Smooth muscle cell (in vitro differentiated cells): Measurements from ENCODE around the gene TNKS1BP1. TPM values are rescaled to one million over a fixed set of nuclear protein-coding genes. Genes with fewer than 3 reads are reported as not detected.
"Not testable (repeated sequence)": the region's sequence is repeated elsewhere in the genome, so short reads cannot be mapped to it uniquely, and the experiment has no call there.

ENCODE experiments used
- DNase-seq: peaks from one replicate; lab custom pipeline; 2025; ENCODE audit not compliant: unreplicated experiment; lab: John Stamatoyannopoulos, UW
- H2AFZ ChIP-seq: fragments of 200-600 bp; sonication (generic); 2 replicates; pipeline ENCODE4 v1.6.0; 2016; ENCODE audit warnings: antibody characterized with exemption, low read depth, mild to moderate bottlenecking
- H3F3A ChIP-seq: fragments of 200-600 bp; sonication (generic); 2 replicates; pipeline ENCODE4 v1.6.0; 2017; ENCODE audit warnings: antibody characterized with exemption, low read depth
- H3K27ac ChIP-seq: fragments of 200-600 bp; sonication (generic); 2 replicates; pipeline ENCODE4 v1.5.1; 2016; ENCODE audit warnings: low read depth, mild to moderate bottlenecking
- H3K27me3 ChIP-seq: fragments of 200-600 bp; sonication (generic); 2 replicates; pipeline ENCODE4 v1.6.1; 2016; ENCODE audit warnings: low read depth, mild to moderate bottlenecking
- H3K36me3 ChIP-seq: fragments of 200-600 bp; sonication (generic); 2 replicates; pipeline ENCODE4 v1.5.1; 2016; ENCODE audit warnings: low read depth
- H3K4me1 ChIP-seq: fragments of 200-600 bp; sonication (generic); 2 replicates; pipeline ENCODE4 v1.5.1; 2016; ENCODE audit warnings: low read depth
- H3K4me2 ChIP-seq: fragments of 200-600 bp; sonication (generic); 2 replicates; pipeline ENCODE4 v1.6.0; 2016; ENCODE audit warnings: mild to moderate bottlenecking
- H3K4me3 ChIP-seq: fragments of 200-600 bp; sonication (generic); 2 replicates; pipeline ENCODE4 v1.5.1; 2016; ENCODE audit warnings: mild to moderate bottlenecking
- H3K79me2 ChIP-seq: fragments of 200-600 bp; sonication (generic); 2 replicates; pipeline ENCODE4 v1.6.0; 2016; ENCODE audit warnings: low read depth, mild to moderate bottlenecking
- H3K9ac ChIP-seq: fragments of 200-600 bp; sonication (generic); 2 replicates; pipeline ENCODE4 v1.6.0; 2016; ENCODE audit warnings: low read depth
- H3K9me3 ChIP-seq: fragments of 200-600 bp; sonication (generic); replicated peaks from 2 replicates; pipeline ENCODE4 v1.5.1; 2016; ENCODE audit warnings: low read depth
- H4K20me1 ChIP-seq: fragments of 200-600 bp; sonication (generic); 2 replicates; pipeline ENCODE4 v1.6.0; 2016; ENCODE audit warnings: low read depth
- WGBS: methylation state at CpG from one replicate; pipeline ENCODE4 v1.1.7; 2016; ENCODE audit warnings: low lambda C conversion rate; 5-methylcytosine and 5-hydroxymethylcytosine counted together
- polyA plus RNA-seq: library from polyadenylated mRNA; unstranded; fragments of >200 nt; fragmentation: Nextera tagmentation; extraction: Ambion mirVana; gene quantifications from 2 replicates; pipeline ENCODE4 v1.2.1, GENCODE V29; 2016
- total RNA-seq: library from RNA; depleted of rRNA; stranded (reverse); fragments of >200 nt; gene quantifications from 2 replicates; pipeline ENCODE4 v1.2.3, GENCODE V29; 2014
- TF ChIP-seq, protein P1 (sequence below): fragments of 200-600 bp; sonication (generic); IDR thresholded peaks from 2 replicates; pipeline ENCODE4 v1.5.1; 2017; ENCODE audit warnings: borderline replicate concordance, mild to moderate bottlenecking, antibody characterized with exemption; ENCODE audit not compliant: insufficient read depth, poor library complexity, severe bottlenecking

The TNKS1BP1 gene
- total and polyA plus RNA-seq, 2 experiments from 2014 or later = 46.3 to 86.3 TPM

DNA sequence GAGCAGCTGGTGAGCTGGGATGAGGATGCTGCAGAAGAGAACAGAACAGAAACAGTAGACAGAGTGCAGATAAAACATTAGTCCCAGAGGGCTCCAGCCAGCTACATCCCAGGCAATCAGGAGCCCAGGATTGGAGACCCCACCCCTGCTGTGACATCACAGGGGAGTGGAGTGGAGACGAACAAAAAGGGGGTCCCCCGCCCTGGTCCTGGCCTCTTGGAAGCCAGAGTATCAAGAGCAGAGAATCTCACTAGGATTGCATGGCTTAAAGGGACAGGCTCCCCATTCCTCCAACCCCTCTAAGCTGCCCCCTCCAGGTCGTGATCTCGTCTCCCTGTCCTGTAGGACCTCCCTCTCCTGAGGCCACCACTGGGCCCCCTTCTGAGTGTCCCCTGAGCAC is 13.4 kb upstream of the TNKS1BP1 start, which contains the start of gene P2RX3:
TSS of gene P2RX3 (plus strand) at position 211 of the 400 bp plus-strand sequence. CDS start 199 bp downstream, outside the sequence.
- Histone ChIP-seq H3K36me3 (no peaks in the 10 kb centered on the region), H3K27ac (no peak within 1 kb of the TSS), H3K4me3 (no peak within 1 kb of the TSS), H3K4me2 (no peak within 1 kb of the TSS), H3K4me1 (peaks cover 23% of the 10 kb centered on the region), H4K20me1 (no peaks in the 10 kb centered on the region), H3K79me2 (peaks cover 34% of the 10 kb centered on the region), H3F3A (no peaks in the 10 kb centered on the region), H3K9me3 (no peaks in the 10 kb centered on the region), H3K9ac (no peak within 1 kb of the TSS), H2AFZ (no peak within 1 kb of the TSS), H3K27me3 (no peaks in the 10 kb centered on the region)
- no peak for DNase-seq
- WGBS = 67% methylated on average over 4 of the region's 4 CpGs
- TF ChIP-seq, protein P1, sequence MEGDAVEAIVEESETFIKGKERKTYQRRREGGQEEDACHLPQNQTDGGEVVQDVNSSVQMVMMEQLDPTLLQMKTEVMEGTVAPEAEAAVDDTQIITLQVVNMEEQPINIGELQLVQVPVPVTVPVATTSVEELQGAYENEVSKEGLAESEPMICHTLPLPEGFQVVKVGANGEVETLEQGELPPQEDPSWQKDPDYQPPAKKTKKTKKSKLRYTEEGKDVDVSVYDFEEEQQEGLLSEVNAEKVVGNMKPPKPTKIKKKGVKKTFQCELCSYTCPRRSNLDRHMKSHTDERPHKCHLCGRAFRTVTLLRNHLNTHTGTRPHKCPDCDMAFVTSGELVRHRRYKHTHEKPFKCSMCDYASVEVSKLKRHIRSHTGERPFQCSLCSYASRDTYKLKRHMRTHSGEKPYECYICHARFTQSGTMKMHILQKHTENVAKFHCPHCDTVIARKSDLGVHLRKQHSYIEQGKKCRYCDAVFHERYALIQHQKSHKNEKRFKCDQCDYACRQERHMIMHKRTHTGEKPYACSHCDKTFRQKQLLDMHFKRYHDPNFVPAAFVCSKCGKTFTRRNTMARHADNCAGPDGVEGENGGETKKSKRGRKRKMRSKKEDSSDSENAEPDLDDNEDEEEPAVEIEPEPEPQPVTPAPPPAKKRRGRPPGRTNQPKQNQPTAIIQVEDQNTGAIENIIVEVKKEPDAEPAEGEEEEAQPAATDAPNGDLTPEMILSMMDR = no peak

DNA sequence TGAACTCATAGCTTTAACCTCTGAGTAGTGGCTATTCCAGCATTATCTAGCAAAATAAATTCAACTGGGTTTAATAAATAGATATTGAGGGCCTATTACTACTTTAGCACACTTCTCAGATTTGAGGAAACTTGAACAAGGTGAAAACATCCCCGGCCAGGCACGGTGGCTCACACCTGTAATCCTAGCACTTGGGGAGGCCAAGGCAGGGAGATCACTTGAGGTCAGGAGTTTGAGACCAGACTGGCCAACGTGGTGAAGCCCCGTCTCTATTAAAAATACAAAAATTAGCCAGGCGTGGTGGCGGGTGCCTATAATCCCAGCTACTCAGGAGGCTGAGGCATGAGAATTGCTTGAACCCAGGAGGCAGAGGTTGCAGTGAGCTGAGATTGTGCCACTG is 12.1 kb upstream of the TNKS1BP1 start:
- H3K4me3 ChIP-seq, H3K36me3 ChIP-seq, H3F3A ChIP-seq, H3K9me3 ChIP-seq, DNase-seq, H3K9ac ChIP-seq, H4K20me1 ChIP-seq, H3K27me3 ChIP-seq, H3K4me2 ChIP-seq: not testable (repeated sequence)
- peak overlapping the region; percentile 89 for H3K27ac ChIP-seq
- peaks cover 23% of the 10 kb centered on the region for H3K4me1 ChIP-seq
- 98% methylated on average over 6 of the region's 6 CpGs for WGBS
- H2AFZ ChIP-seq = peak overlapping the region; percentile 85
- peaks cover 43% of the 10 kb centered on the region for H3K79me2 ChIP-seq

DNA sequence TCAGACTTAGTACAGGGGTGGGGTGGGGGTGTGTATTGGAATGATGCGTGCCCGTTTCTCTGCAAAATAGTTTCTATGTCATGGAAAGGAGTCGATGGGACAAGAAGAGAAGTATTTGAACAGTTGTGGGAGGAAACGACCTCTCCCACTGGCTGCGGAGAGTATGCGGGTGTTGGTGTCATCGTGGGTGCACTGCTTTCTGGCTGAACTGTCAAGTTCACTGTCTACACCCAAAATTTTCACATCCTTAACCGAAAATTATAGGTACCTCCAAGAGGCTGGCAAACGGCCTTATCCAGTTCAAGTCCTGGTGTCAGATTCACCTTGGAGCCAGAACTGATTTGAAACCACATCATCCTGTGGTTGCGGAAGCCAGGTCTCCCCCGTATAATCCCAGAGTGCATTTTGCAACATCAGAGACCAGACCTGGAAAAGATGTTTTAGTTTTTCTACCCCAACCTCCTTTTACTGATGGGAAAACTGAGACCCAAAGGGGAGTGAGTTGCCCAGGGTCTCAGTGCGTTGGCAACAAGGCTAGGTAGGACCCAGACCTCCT is 11.4 kb upstream of the TNKS1BP1 start:
- H3K79me2 ChIP-seq = peaks cover 43% of the 10 kb centered on the region
- TF ChIP-seq, protein P1 = no peak

DNA sequence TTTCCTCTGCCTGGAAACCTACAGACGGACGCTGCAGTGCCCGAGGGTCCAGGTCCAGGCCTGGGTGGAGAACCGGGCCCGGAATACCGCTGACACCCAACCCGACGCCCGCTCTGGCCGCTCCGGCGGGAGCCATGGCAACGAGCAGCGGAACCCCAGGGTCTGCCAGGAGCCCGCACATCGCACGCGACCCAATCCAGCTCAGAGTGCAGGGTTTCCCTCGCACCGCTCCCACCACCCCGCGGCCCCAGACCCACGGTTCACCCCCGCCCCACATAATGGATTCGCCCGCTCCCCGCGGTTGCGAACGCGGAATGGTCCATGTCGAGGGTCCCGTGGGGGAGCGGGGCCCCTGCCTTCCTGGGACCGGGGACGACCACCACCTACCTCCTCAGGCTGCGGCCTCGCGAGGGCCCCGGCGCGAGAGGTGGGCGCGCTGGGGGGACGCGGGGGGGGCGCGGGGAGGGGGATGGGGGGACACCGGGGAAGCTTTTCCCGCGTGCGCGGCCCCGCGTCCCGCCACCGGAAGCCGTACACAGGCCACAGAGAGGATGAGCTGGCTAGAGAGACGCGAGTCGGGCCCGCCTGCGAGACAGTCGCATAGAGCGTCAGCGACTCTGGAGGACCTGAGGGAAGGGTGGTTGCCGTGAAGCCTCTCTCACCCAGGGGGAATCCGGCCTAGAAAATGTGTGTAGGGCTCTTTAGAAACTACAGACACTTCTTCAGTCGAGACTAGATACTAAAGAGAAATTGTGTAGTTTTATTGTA is 10.8 kb upstream of the TNKS1BP1 start, which contains the start of gene SSRP1:
TSS of gene SSRP1 (minus strand) at position 550 of the 768 bp plus-strand sequence. CDS start 771 bp downstream, outside the sequence.
- Histone ChIP-seq H3K36me3 (peaks cover 3% of the 10 kb centered on the region), H3K9ac (peak within 1 kb of the TSS; percentile 95), H3F3A (no peaks in the 10 kb centered on the region), H2AFZ (peak within 1 kb of the TSS; percentile 85), H3K27me3 (no peaks in the 10 kb centered on the region), H3K4me1 (peaks cover 23% of the 10 kb centered on the region), H3K27ac (peak within 1 kb of the TSS; percentile 89), H3K4me2 (peak within 1 kb of the TSS; percentile 93), H3K4me3 (peak within 1 kb of the TSS; percentile 82), H3K79me2 (peaks cover 43% of the 10 kb centered on the region), H3K9me3 (no peaks in the 10 kb centered on the region), H4K20me1 (no peaks in the 10 kb centered on the region)
- TF ChIP-seq, protein P1 = no peak
- peak; percentile 55 for DNase-seq
- WGBS = 1% methylated on average over 29 of the region's 69 CpGs

More for the DNA sequence above, 11.4 kb upstream of the TNKS1BP1 start:
- Histone ChIP-seq H3K9me3 (no peaks in the 10 kb centered on the region), H3K4me3 (peak overlapping the region; percentile 82), H3K36me3 (peaks cover 3% of the 10 kb centered on the region), H3F3A (no peaks in the 10 kb centered on the region), H4K20me1 (no peaks in the 10 kb centered on the region), H3K9ac (peak overlapping the region; percentile 95), H2AFZ (peak overlapping the region; percentile 85), H3K27me3 (no peaks in the 10 kb centered on the region), H3K27ac (peak overlapping the region; percentile 89), H3K4me1 (peaks cover 23% of the 10 kb centered on the region), H3K4me2 (peak overlapping the region; percentile 93)
- DNase-seq = no peak
- WGBS = 68% methylated on average over 12 of the region's 12 CpGs
